Thyroid gland (tissue), 4 donors: ENCODE results near the gene C20orf202. TPM values are rescaled to one million over a fixed set of nuclear protein-coding genes. Genes with fewer than 3 reads are reported as not detected.

Source experiments
- DNase-seq, 2 donors: peaks; one replicate each; pipeline ENCODE4 v3.0.0-alpha.2; 2019
- H3K27ac ChIP-seq, 3 donors: fragments of 200-600 bp; sonication (generic); 1 replicate in 2 of 3; 2 replicates in 1 of 3; pipeline ENCODE4 v1.5.1; 2016 to 2019; ENCODE audit warnings: mild to moderate bottlenecking in 1 of 3, moderate library complexity in 1 of 3
- H3K27me3 ChIP-seq: fragments of 200-600 bp; sonication (generic); one replicate; pipeline ENCODE4 v1.5.1; 2019
- H3K36me3 ChIP-seq, 2 donors: fragments of 200-600 bp; sonication (generic); one replicate each; pipeline ENCODE4 v1.5.1; 2016 to 2019
- H3K4me1 ChIP-seq, 2 donors: fragments of 200-600 bp; sonication (generic); one replicate each; pipeline ENCODE4 v1.5.1; 2017 to 2019
- H3K4me3 ChIP-seq, 3 donors: fragments of 200-600 bp; sonication (generic); replicated peaks in 1 of 3; 1 replicate in 2 of 3; 2 replicates in 1 of 3; pipeline ENCODE4 v1.5.1; 2016; ENCODE audit warnings: mild to moderate bottlenecking in 1 of 3
- H3K9me3 ChIP-seq: fragments of 200-600 bp; sonication (generic); one replicate; pipeline ENCODE4 v1.5.1; 2017
- CTCF ChIP-seq, 6 experiments: fragments of 200-600 bp in 3 of 6; fragments of 450-650 bp in 3 of 6; sonication (generic) in 3 of 6; IDR thresholded peaks; one replicate each; pipeline ENCODE4 v1.5.1; 2016 to 2019; ENCODE audit warnings: antibody characterized with exemption in 6 of 6, mild to moderate bottlenecking in 2 of 6, inconsistent platforms in 1 of 6, moderate library complexity in 1 of 6
- POLR2A ChIP-seq, 2 donors: fragments of 450-650 bp; IDR thresholded peaks; one replicate each; pipeline ENCODE4 v1.6.1; 2017; ENCODE audit warnings: antibody characterized with exemption in 2 of 2, mild to moderate bottlenecking in 2 of 2, moderate library complexity in 1 of 2
- WGBS, 2 donors: methylation state at CpG; one replicate each; pipeline ENCODE4 v1.1.5; 2017; 5-methylcytosine and 5-hydroxymethylcytosine counted together
- intact Hi-C: fragments of 100-400 bp; cut with DNase I; formaldehyde crosslinking; loops from one replicate; pipeline ENCODE4 v1.15.1; 2023
- total RNA-seq, 4 donors: library from RNA; depleted of rRNA; stranded (reverse); fragments of >200 nt; gene quantifications; one replicate each; pipeline ENCODE4 v1.2.3, GENCODE V29; 2016

The C20orf202 gene
- total RNA-seq, 4 donors from 2014 or later, result 0.27 TPM; not detected in 3

DNA sequence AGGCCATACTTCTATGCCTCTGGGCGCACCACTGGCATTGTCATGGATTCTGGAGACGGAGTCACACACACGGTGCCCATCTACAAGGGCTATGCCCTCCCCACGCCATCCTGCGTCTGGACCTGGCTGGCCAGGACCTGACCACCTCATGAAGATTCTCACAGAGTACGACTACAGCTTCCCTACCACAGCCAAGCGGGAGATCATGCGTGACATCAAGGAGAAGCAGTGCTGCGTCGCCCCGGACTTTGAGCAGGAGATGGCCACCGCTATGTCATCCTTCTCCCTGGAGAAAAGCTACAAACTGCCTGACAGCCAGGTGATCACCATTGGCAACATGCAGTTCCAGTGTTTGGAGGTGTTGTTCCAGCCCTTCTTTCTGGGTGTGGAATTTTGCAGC lies 42.3 kb upstream of the C20orf202 start:
- TF ChIP-seq POLR2A (IDR thresholded peaks at IDR 0.05) (no peak), CTCF (IDR thresholded peaks at IDR 0.05) (no peak)
- 96% methylated on average over 12 of the region's 12 CpGs for WGBS, 2 donors
- no peak for DNase-seq
- H3K36me3 ChIP-seq, result peaks cover 36 to 43% of the 10 kb centered on the region in 2 donors
- intact Hi-C loops, result no loop called here
- no peak overlapping the region for H3K4me3 ChIP-seq
- H3K4me1 ChIP-seq, result no peaks in the 10 kb centered on the region
- no peaks in the 10 kb centered on the region for H3K27me3 ChIP-seq
- no peak overlapping the region for H3K27ac ChIP-seq
- no peaks in the 10 kb centered on the region for H3K9me3 ChIP-seq

GRCh38 chr20:1163105-1163504 lies 40.1 kb upstream of the C20orf202 start:
- Histone ChIP-seq H3K27ac (no peak overlapping the region), H3K4me1 (no peaks in the 10 kb centered on the region), H3K27me3 (no peaks in the 10 kb centered on the region), H3K36me3 (peaks cover 52 to 53% of the 10 kb centered on the region in 2 donors), H3K9me3 (no peaks in the 10 kb centered on the region), H3K4me3 (no peak overlapping the region)
- DNase-seq, result no peak
- intact Hi-C loops, result no loop called here
- 98 to 100% methylated on average over 5 to 6 of the region's 6 CpGs for WGBS, 2 donors
- TF ChIP-seq CTCF (IDR thresholded peaks at IDR 0.05) (no peak), POLR2A (IDR thresholded peaks at IDR 0.05) (no peak)

DNA sequence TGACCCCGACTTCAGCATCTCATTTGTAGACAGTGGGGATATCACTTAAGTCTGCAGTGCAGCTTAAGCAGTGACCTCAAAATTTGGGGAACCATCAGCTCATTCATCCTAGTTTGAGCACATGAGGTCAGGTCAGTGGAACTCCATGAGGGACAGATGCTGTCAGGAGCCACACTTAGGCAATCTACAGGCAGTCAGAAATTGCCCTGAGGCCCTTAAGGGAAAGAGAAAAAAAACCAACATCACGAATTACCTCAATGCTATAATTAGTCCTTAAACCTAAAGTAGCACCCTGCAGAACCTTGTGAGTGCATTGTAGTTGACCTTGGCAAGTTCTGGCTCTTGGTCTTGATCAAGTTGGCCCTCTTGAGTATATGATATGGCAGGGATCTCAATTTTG lies 39.6 kb upstream of the C20orf202 start:
- Histone ChIP-seq H3K36me3 (peaks cover 57 to 58% of the 10 kb centered on the region in 2 donors), H3K4me1 (no peaks in the 10 kb centered on the region), H3K27ac (no peak overlapping the region), H3K9me3 (no peaks in the 10 kb centered on the region), H3K27me3 (no peaks in the 10 kb centered on the region), H3K4me3 (no peak overlapping the region)
- TF ChIP-seq CTCF (IDR thresholded peaks at IDR 0.05) (no peak), POLR2A (IDR thresholded peaks at IDR 0.05) (no peak)
- intact Hi-C loops, result no loop called here
- WGBS, 2 donors, result 79 to 93% methylated on average over 2 of the region's 2 CpGs
- DNase-seq, result no peak

- H3K36me3 ChIP-seq, result peaks cover 64 to 66% of the 10 kb centered on the region in 2 donors
- H3K9me3 ChIP-seq, result no peaks in the 10 kb centered on the region
- 97% methylated on average over 7 of the region's 7 CpGs for WGBS, 2 donors
Observed at GRCh38 chr20:1164871-1165270, 38.4 kb upstream of the C20orf202 start.

GRCh38 chr20:1165521-1165920 lies 37.7 kb upstream of the C20orf202 start:
- TF ChIP-seq CTCF (IDR thresholded peaks at IDR 0.05) (no peak), POLR2A (IDR thresholded peaks at IDR 0.05) (no peak)
- DNase-seq, result no peak
- WGBS, 2 donors, result 94 to 96% methylated on average over 1 of the region's 1 CpG
- Histone ChIP-seq H3K27ac (no peak overlapping the region), H3K4me1 (no peaks in the 10 kb centered on the region), H3K9me3 (no peaks in the 10 kb centered on the region), H3K4me3 (no peak overlapping the region), H3K36me3 (peaks cover 60 to 66% of the 10 kb centered on the region in 2 donors), H3K27me3 (no peaks in the 10 kb centered on the region)
- intact Hi-C loops, result no loop called here

More at GRCh38 chr20:1164871-1165270, 38.4 kb upstream of the C20orf202 start:
- intact Hi-C loops, result no loop called here
- H3K27me3 ChIP-seq, result no peaks in the 10 kb centered on the region
- H3K27ac ChIP-seq, result no peak overlapping the region
- no peaks in the 10 kb centered on the region for H3K4me1 ChIP-seq
- H3K4me3 ChIP-seq, result no peak overlapping the region
- no peak for DNase-seq
- TF ChIP-seq POLR2A (IDR thresholded peaks at IDR 0.05) (no peak), CTCF (IDR thresholded peaks at IDR 0.05) (no peak)
